Measurements from ENCODE around the gene TECPR2. TPM values are rescaled to one million over a fixed set of nuclear protein-coding genes. Genes with fewer than 3 reads are reported as not detected.
"Not testable (repeated sequence)": the region's sequence is repeated elsewhere in the genome, so short reads cannot be mapped to it uniquely, and the experiment has no call there.

Gene TECPR2
- total RNA-seq, 1 donor from 2014 or later, result 8.9 TPM

- peak; percentile 47 to 69 for DNase-seq (ENCODE audit: low read depth in 2 of 2)
These were observed 162.6 kb downstream of the TECPR2 start for GRCh38 chr14:102525219-102525928.

- DNase-seq (ENCODE audit: low read depth in 2 of 2), result no peak
These were observed 163.3 kb downstream of the TECPR2 start for GRCh38 chr14:102525929-102526497.

- DNase-seq (ENCODE audit: low read depth in 2 of 2), result peak; percentile 38 to 62
These were observed 165.9 kb downstream of the TECPR2 start for GRCh38 chr14:102528431-102529170.

- DNase-seq (ENCODE audit: low read depth in 2 of 2), result no peak
These were observed 168.2 kb downstream of the TECPR2 start for GRCh38 chr14:102530828-102531478.

GRCh38 chr14:102532204-102532658, 169.5 kb downstream of the TECPR2 start:
- no peak for DNase-seq (ENCODE audit: low read depth in 2 of 2)

- DNase-seq (ENCODE audit: low read depth in 2 of 2), result no peak
These were observed 175.3 kb downstream of the TECPR2 start for GRCh38 chr14:102537981-102538601.

- no peak for DNase-seq (ENCODE audit: low read depth in 2 of 2)
These were observed 176.1 kb downstream of the TECPR2 start for GRCh38 chr14:102538602-102539543.

- peak; percentile 25 to 75 for DNase-seq (ENCODE audit: low read depth in 2 of 2)
These were observed 177.0 kb downstream of the TECPR2 start for GRCh38 chr14:102539544-102540314.

- peak in 1 of 2 donors; percentile 46 for DNase-seq (ENCODE audit: low read depth in 2 of 2)
These were observed 177.7 kb downstream of the TECPR2 start for GRCh38 chr14:102540315-102541028.

- DNase-seq (ENCODE audit: low read depth in 2 of 2), result not testable (repeated sequence)
These were observed 178.3 kb downstream of the TECPR2 start for GRCh38 chr14:102541029-102541491.

- no peak for DNase-seq (ENCODE audit: low read depth in 2 of 2)
These were observed 179.0 kb downstream of the TECPR2 start for GRCh38 chr14:102541771-102542170.

GRCh38 chr14:102544046-102544746, 181.5 kb downstream of the TECPR2 start:
- no peak for DNase-seq (ENCODE audit: low read depth in 2 of 2)

- no peak for DNase-seq (ENCODE audit: low read depth in 2 of 2)
These were observed 182.2 kb downstream of the TECPR2 start for GRCh38 chr14:102544747-102545460.

- no peak for DNase-seq (ENCODE audit: low read depth in 2 of 2)
These were observed 182.9 kb downstream of the TECPR2 start for GRCh38 chr14:102545461-102546265.

- no peak for DNase-seq (ENCODE audit: low read depth in 2 of 2)
These were observed 186.0 kb downstream of the TECPR2 start for GRCh38 chr14:102548616-102549240.

- DNase-seq (ENCODE audit: low read depth in 2 of 2), result not testable (repeated sequence)
These were observed 188.2 kb downstream of the TECPR2 start for GRCh38 chr14:102550927-102551401.
